Activated CD4-positive, alpha-beta T cell treated with anti-CD3 and anti-CD28 coated beads for 36 hours (primary cell): ENCODE results near the gene DPPA2. TPM values are rescaled to one million over a fixed set of nuclear protein-coding genes. Genes with fewer than 3 reads are reported as not detected.
"Not testable (repeated sequence)": the region's sequence is repeated elsewhere in the genome, so short reads cannot be mapped to it uniquely, and the experiment has no call there.

ENCODE experiments used
- ATAC-seq: fragments of 200-7000 bp; cut with Tn5 transposase; one replicate; pipeline ENCODE4 v1.10.0; 2021; ENCODE audit warnings: mild to moderate bottlenecking, moderate library complexity
- CTCF ChIA-PET: fragments of 350-600 bp; sonication (Branson Sonifier 250); formaldehyde crosslinking; loops from one replicate; lab custom pipeline; 2021; ENCODE audit warnings: antibody characterized with exemption; lab: Charles Lee
- POLR2A ChIA-PET: fragments of 350-600 bp; sonication (Branson Sonifier 250); formaldehyde crosslinking; loops from one replicate; lab custom pipeline; 2021; ENCODE audit warnings: antibody characterized with exemption, inconsistent platforms; lab: Charles Lee
- DNase-seq: peaks from one replicate; pipeline ENCODE4 v3.0.0-alpha.2; 2020
- H3K27ac Mint-ChIP-seq: one replicate; pipeline ENCODE4 v1.8.0; 2021; ENCODE audit warnings: mixed read lengths
- H3K27me3 Mint-ChIP-seq: one replicate; pipeline ENCODE4 v1.8.0; 2021; ENCODE audit warnings: mixed read lengths
- H3K36me3 Mint-ChIP-seq: one replicate; pipeline ENCODE4 v1.8.0; 2021; ENCODE audit warnings: low read depth, mixed read lengths
- H3K4me1 Mint-ChIP-seq: one replicate; pipeline ENCODE4 v1.8.0; 2021; ENCODE audit warnings: mixed read lengths
- H3K4me3 Mint-ChIP-seq: one replicate; pipeline ENCODE4 v1.8.0; 2021; ENCODE audit warnings: mild to moderate bottlenecking, moderate library complexity, mixed read lengths
- H3K9me3 Mint-ChIP-seq: one replicate; pipeline ENCODE4 v1.8.0; 2021; ENCODE audit warnings: low read depth, mixed read lengths
- intact Hi-C, 2 experiments: fragments of 100-400 bp; cut with DNase I in 1 of 2; cut with micrococcal nuclease in 1 of 2; formaldehyde crosslinking; loops; one replicate each; pipeline versions ENCODE4 v1.14.2 to v1.15.1; 2022 to 2024; cut with DNase I, micrococcal nuclease
- total RNA-seq, 2 experiments: library from RNA; stranded (reverse); gene quantifications; one replicate each; pipeline ENCODE4 v1.2.3, GENCODE V29; 2021

Gene DPPA2, protein sequence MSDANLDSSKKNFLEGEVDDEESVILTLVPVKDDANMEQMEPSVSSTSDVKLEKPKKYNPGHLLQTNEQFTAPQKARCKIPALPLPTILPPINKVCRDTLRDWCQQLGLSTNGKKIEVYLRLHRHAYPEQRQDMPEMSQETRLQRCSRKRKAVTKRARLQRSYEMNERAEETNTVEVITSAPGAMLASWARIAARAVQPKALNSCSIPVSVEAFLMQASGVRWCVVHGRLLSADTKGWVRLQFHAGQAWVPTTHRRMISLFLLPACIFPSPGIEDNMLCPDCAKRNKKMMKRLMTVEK
- not detected for total RNA-seq

DNA sequence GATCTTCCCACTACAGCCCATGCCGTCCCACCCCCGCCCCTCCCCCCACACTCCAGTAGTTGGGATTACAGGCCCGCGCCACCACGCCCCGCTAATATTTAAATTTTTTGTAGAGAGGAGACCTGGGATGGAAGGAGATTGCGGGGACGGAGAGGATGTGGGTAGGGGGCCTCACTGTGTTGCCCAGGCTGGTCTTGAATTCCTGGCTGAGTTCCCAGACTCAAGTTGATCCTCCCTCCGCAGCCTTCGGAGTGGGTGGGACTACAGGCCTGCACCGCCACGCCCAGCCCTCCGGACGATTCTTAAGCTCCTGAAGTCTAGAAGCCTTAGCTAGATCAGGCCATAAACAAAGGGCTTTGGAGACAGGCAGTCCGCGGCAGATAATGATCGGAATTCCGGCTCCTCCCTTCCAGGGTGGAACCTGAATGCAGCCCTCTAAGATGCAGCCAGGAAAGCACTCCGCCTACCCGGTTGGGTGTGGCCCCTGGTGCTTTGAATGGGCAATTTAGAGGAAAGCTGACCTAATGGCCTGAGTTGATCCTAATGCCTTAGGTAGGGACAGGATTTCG, at the start of gene DPPA2:
DPPA2 (minus strand) TSS at position 356 of the 569 bp plus-strand sequence. CDS start 1,975 bp downstream, outside the sequence.
- H3K27ac Mint-ChIP-seq, result no peak within 1 kb of the TSS
- no peaks in the 10 kb centered on the region for H3K27me3 Mint-ChIP-seq
- no peaks in the 10 kb centered on the region for H3K4me1 Mint-ChIP-seq
- DNase-seq (no peak), ATAC-seq (no peak)
- ChIA-PET CTCF (no interaction called here), POLR2A (no interaction called here)
- no peaks in the 10 kb centered on the region for H3K36me3 Mint-ChIP-seq
- H3K4me3 Mint-ChIP-seq, result no peak within 1 kb of the TSS
- H3K9me3 Mint-ChIP-seq, result no peaks in the 10 kb centered on the region
- intact Hi-C loops, result no loop called here

DNA sequence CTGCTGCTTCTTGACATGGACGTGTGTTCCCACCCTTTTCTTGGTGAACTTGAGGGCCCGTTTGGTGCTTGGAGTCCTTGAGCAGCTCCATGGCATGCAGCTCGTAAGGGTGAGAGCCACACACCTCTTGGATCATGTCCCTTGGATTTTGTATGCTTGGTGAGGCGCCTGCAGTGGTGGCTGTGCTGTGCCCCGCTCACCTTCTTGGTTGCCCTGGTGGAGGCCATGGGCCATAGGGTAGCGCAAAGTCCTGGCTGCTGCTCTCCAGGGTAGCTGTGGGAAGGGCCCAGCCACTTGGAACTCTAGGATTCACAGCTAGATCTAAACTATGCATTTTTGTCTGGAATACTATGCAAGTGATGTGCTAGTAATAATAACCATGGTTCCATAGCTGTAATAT, 47.8 kb upstream of the DPPA2 start:
- no peaks in the 10 kb centered on the region for H3K4me1 Mint-ChIP-seq
- H3K27ac Mint-ChIP-seq, result no peak overlapping the region
- no peaks in the 10 kb centered on the region for H3K36me3 Mint-ChIP-seq
- DNase-seq, result no peak
- no peak for ATAC-seq
- H3K4me3 Mint-ChIP-seq, result no peak overlapping the region
- no peaks in the 10 kb centered on the region for H3K27me3 Mint-ChIP-seq
- POLR2A ChIA-PET, result no interaction called here
- CTCF ChIA-PET, result no interaction called here
- intact Hi-C loops, result no loop called here
- H3K9me3 Mint-ChIP-seq, result no peaks in the 10 kb centered on the region

DNA sequence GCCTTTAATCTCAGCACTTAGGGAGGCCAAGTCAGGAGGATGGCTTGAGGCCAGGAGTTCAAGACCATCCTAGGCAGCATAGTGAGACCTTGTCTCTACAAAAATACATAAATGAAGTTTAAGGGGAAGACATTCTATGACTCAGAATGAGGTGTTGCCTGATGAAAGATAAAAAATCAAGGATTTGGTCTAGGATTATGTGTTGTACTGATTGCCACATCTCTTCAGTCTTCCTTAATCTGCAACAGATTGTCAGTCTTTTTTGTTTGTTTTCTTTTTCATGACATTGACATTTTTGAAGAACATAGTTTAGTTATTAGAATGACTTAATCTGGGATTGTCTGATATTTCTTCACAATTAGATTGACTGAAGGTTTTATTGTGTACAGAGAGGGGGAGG, 47.3 kb upstream of the DPPA2 start:
- POLR2A ChIA-PET, result no interaction called here
- H3K4me1 Mint-ChIP-seq, result no peaks in the 10 kb centered on the region
- H3K27ac Mint-ChIP-seq, result no peak overlapping the region
- no peaks in the 10 kb centered on the region for H3K36me3 Mint-ChIP-seq
- intact Hi-C loops, result no loop called here
- CTCF ChIA-PET, result no interaction called here
- DNase-seq, result no peak
- H3K27me3 Mint-ChIP-seq, result no peaks in the 10 kb centered on the region
- H3K4me3 Mint-ChIP-seq, result no peak overlapping the region
- H3K9me3 Mint-ChIP-seq, result no peaks in the 10 kb centered on the region
- ATAC-seq, result no peak

DNA sequence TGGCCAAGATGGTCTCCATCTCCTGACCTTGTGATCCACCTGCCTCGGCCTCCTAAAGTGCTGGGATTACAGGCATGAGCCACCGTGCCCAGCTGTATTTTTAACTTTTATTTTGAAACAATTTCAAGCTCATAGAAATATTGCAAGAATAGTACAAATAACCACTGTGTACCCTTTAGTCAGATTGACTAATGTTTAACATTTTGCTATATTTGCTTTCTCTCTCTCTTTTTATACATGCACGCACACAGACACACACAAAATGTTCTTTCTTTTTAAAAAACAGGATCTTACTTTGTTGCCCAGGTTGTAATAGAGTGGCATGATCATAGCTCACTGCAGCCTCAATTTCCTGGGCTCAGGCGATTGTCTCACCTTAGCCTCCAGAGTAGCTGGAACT, 46.5 kb upstream of the DPPA2 start:
- Mint-ChIP-seq H3K27ac (no peak overlapping the region), H3K9me3 (no peaks in the 10 kb centered on the region), H3K27me3 (no peaks in the 10 kb centered on the region), H3K4me3 (no peak overlapping the region), H3K36me3 (no peaks in the 10 kb centered on the region), H3K4me1 (no peaks in the 10 kb centered on the region)
- ChIA-PET POLR2A (no interaction called here), CTCF (no interaction called here)
- DNase-seq (no peak), ATAC-seq (no peak)
- intact Hi-C loops, result no loop called here

DNA sequence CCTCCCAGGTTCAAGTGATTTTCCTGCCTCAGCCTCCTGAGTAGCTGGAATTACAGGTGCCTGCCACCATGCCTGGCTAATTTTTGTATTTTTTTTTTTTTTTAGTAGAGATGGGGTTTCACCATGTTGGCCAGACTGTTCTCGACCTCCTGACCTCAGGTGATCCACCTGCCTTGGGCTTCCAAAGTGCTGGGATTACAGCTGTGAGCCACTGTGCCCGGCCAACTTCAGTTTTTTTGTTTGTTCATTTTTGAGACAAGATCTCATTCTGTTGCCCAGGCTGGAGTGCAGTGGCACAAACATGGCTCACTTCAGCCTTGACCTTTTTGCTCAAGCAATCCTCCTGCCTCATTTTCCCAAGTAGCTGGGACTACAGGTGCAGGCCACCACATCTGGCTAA, 42.5 kb upstream of the DPPA2 start:
- CTCF ChIA-PET, result not testable (repeated sequence)

DNA sequence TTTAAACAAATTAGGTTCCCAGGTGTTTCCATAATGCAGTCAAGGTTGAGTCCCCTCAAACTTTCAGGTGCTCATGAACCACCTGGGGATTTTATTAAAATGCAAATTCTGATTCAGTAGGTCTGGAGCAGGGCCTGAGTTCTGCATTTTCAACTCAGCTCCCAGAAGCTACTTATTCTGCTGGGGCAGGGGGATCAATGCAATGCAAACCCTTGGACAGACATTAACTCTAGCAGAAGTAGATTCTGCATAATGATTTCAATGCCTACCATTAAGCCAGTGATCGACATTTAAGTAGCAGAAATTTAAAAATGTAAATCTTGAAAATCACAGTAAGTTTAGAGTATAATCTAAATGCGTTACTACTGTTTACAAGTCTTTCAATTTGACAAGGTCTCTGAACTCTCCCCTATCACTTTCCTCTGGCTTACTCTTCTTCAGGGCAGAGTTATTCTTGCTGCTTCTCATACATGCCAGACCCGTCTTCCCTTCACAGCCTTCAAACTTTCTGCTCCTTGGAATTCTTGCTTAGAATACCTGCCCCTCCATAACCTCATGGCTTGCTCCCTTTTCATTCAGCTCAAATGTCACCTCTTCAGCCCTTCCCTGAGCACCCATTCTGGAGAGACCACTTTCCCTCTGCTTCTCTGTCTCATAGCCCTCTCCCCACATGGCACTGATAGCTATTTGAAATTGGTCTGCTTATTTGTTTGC, 40.3 kb upstream of the DPPA2 start:
- DNase-seq, result no peak
- H3K9me3 Mint-ChIP-seq, result no peaks in the 10 kb centered on the region
- no peak overlapping the region for H3K27ac Mint-ChIP-seq
- POLR2A ChIA-PET, result no interaction called here
- intact Hi-C loops, result no loop called here
- no peaks in the 10 kb centered on the region for H3K4me1 Mint-ChIP-seq
- no peak for ATAC-seq
- CTCF ChIA-PET, result interaction anchor here (0.7 kb wide), 1 partner anchor 10 kb away, joined by 3 read pairs; no protein-coding TSS in a partner anchor
- no peaks in the 10 kb centered on the region for H3K36me3 Mint-ChIP-seq
- no peak overlapping the region for H3K4me3 Mint-ChIP-seq
- peaks cover 3% of the 10 kb centered on the region for H3K27me3 Mint-ChIP-seq

More for the DNA sequence above, 42.5 kb upstream of the DPPA2 start:
- DNase-seq, H3K27me3 Mint-ChIP-seq, H3K9me3 Mint-ChIP-seq, H3K4me1 Mint-ChIP-seq, H3K4me3 Mint-ChIP-seq, intact Hi-C loops, H3K27ac Mint-ChIP-seq, H3K36me3 Mint-ChIP-seq, ATAC-seq: not testable (repeated sequence)
- POLR2A ChIA-PET, result interaction anchor here (0.6 kb wide), 1 partner anchor 71 kb away, joined by 3 read pairs; no protein-coding TSS in a partner anchor

DNA sequence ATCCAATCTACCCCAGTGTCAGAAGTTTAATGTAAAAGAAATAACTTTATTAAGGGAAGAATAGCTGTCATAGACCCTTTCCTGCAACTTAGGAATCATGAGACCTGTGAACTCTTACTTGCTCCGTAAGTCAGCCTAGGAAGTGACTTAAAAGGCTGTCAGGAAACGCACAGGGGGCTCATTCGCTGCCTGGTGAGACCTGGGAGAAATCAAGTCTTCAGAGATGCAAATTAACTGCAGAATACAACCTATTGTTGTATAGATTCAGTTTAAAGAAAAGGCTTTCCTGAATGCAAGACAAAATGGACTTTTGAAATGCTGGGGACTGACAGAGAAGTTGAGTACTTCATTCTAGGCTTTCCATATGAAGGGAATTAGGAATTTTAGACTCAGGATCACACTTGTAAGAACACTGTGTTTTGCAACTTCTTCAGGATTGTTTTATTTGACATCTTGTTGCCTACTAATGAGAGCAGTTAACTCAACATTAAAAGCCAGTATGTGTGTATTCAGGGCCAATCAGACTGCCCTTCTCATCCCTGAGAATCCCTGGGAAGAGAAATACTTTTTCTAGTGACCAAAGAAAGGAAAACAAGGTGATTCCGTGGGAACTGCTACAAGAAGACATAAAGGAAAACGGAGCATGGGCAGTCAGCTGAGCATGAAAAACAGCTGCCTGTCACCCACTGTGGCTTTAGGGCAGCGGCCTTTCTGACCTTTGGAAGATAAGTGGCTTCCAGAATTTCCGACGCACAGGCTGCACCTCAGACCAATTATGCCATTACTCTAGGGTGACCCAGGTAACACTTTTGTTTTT, 39.5 kb upstream of the DPPA2 start:
- Mint-ChIP-seq H3K27me3 (peaks cover 3% of the 10 kb centered on the region), H3K9me3 (no peaks in the 10 kb centered on the region), H3K4me1 (no peaks in the 10 kb centered on the region), H3K36me3 (no peaks in the 10 kb centered on the region), H3K4me3 (no peak overlapping the region), H3K27ac (no peak overlapping the region)
- DNase-seq (no peak), ATAC-seq (no peak)
- ChIA-PET POLR2A (no interaction called here), CTCF (no interaction called here)
- intact Hi-C loops, result no loop called here

DNA sequence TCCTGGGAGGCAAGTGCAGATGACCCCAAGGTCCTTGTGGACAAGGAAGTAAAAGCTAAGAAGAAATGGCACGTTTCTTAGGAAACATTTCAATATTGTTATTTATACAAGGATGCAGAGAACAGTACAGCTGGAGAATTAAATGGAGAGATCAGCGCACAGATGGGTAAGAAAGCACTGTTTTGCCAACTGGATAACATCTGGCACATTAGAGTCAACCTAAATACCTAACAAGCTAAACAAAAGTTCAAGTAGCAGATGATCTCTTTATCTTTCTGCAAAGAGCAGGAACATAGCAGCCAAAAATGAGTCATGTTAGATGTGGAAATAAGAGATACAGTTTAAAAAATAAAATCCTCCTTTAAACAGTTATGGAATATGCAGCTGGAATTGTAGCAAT, 36.7 kb upstream of the DPPA2 start:
- Mint-ChIP-seq H3K4me1 (no peaks in the 10 kb centered on the region), H3K27me3 (peaks cover 3% of the 10 kb centered on the region), H3K27ac (no peak overlapping the region), H3K36me3 (no peaks in the 10 kb centered on the region), H3K4me3 (no peak overlapping the region), H3K9me3 (no peaks in the 10 kb centered on the region)
- no peak for DNase-seq
- no peak for ATAC-seq
- intact Hi-C loops, result no loop called here
- ChIA-PET POLR2A (no interaction called here), CTCF (no interaction called here)

DNA sequence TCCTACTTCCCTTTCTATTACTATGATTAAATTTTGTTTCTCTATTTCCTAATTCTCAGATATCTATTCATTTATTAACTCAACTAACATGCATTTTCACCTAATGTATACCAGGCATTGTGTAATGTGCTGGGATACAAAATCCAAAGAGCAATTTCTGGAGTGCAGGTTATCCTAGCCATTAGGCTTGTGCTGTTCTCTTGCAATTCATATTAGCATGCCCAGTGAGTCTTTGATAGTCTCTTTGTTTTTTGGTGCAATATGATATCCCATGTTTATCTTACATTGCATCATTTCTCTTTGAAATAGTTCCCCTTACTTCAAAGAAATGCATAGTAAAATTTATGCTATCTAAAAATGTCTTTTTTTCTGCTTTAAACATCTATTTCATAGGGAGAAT, 34.9 kb upstream of the DPPA2 start:
- Mint-ChIP-seq H3K36me3 (no peaks in the 10 kb centered on the region), H3K27me3 (peaks cover 3% of the 10 kb centered on the region), H3K4me3 (no peak overlapping the region), H3K4me1 (no peaks in the 10 kb centered on the region), H3K9me3 (no peaks in the 10 kb centered on the region), H3K27ac (no peak overlapping the region)
- intact Hi-C loops, result no loop called here
- ChIA-PET POLR2A (no interaction called here), CTCF (no interaction called here)
- ATAC-seq (no peak), DNase-seq (no peak)

DNA sequence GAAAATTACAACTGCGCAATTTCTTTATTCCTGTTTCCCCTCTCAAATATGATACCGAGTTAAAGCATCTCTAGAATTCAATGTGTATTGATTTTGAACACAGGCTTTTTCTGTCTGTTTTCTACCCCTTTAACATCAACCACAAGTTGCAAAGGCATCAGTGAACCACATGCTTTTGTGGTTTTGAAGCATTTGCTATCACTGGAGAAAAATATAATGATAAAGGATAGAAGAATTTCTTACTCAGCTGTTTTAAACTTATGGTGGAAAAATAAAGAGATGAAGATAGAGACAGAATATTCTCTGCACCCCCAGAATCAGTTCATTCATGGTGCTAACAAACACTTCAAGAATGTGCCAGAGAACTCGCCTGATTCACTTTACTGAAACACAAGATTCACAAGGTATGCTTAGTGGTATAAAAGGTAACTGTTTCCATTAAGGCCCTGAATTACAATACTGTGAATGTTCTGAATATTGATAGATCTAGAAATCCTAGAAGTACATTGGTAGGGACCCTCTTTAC, 30.5 kb upstream of the DPPA2 start:
- no peaks in the 10 kb centered on the region for H3K27me3 Mint-ChIP-seq
- no peaks in the 10 kb centered on the region for H3K36me3 Mint-ChIP-seq
- ChIA-PET CTCF (interaction anchor here (0.7 kb wide), 1 partner anchor 108 kb away, joined by 3 read pairs; no protein-coding TSS in a partner anchor), POLR2A (no interaction called here)
- H3K9me3 Mint-ChIP-seq, result no peaks in the 10 kb centered on the region
- no peak overlapping the region for H3K27ac Mint-ChIP-seq
- ATAC-seq (no peak), DNase-seq (no peak)
- H3K4me3 Mint-ChIP-seq, result no peak overlapping the region
- no peaks in the 10 kb centered on the region for H3K4me1 Mint-ChIP-seq
- intact Hi-C loops, result no loop called here

DNA sequence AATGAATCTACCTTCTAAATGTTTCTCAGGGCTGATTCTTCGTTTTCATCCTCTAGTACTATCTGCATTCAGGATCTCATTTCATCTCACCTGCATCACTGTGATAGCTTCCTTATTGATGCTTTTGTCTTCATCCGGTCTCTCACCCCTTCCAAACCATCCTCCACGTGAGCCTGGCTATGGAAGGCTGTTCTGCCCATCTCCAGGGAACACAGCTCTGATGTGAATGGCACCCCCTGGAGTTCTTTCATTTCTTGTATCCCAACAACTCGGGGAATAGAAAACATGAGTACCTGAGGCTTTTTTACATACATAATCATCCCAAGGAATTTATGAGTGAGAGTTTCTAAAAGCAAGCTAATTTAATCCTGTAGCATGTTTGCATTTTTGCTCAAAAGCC, 29.8 kb upstream of the DPPA2 start:
- no peaks in the 10 kb centered on the region for H3K4me1 Mint-ChIP-seq
- POLR2A ChIA-PET, result interaction anchor here (0.6 kb wide), 1 partner anchor 1352 kb away, joined by 5 read pairs; no protein-coding TSS in a partner anchor
- no peak for ATAC-seq
- intact Hi-C loops, result no loop called here
- H3K9me3 Mint-ChIP-seq, result no peaks in the 10 kb centered on the region
- no peaks in the 10 kb centered on the region for H3K36me3 Mint-ChIP-seq
- CTCF ChIA-PET, result interaction anchor here (0.7 kb wide), 1 partner anchor 108 kb away, joined by 3 read pairs; no protein-coding TSS in a partner anchor
- no peaks in the 10 kb centered on the region for H3K27me3 Mint-ChIP-seq
- no peak overlapping the region for H3K4me3 Mint-ChIP-seq
- no peak for DNase-seq
- H3K27ac Mint-ChIP-seq, result no peak overlapping the region
